A673 (cell line): Measurements from ENCODE around the gene SI.

Source experiments
- CTCF ChIP-seq: fragments of 300-800, 200-600 bp; sonication (generic); conservative IDR thresholded peaks from 2 replicates; pipeline ENCODE4 v1.5.1; 2017; ENCODE audit warnings: low read depth, mild to moderate bottlenecking, antibody characterized with exemption, low read length, moderate library complexity, mixed read lengths
- EZH2 ChIP-seq: fragments of 200-600 bp; sonication (generic); IDR thresholded peaks from 2 replicates; pipeline ENCODE4 v1.6.1; 2017; ENCODE audit warnings: borderline replicate concordance, low read depth, mild to moderate bottlenecking, mixed read lengths, antibody characterized with exemption, low read length; ENCODE audit not compliant: poor library complexity, severe bottlenecking

GRCh38 chr3:165078293-165078692, at the start of gene SI:
- TF ChIP-seq CTCF (no peak), EZH2 (no peak)
